HL-60 (cell line): ENCODE data around the gene R3HDM1.
"Not testable (repeated sequence)": the region's sequence is repeated elsewhere in the genome, so short reads cannot be mapped to it uniquely, and the experiment has no call there.

ENCODE experiments used
- CTCF ChIP-seq: IDR thresholded peaks from one replicate; pipeline ENCODE4 v1.5.1; 2011; ENCODE audit warnings: low read length, control low read depth, inconsistent platforms; ENCODE audit not compliant: insufficient read depth
- GABPA ChIP-seq: IDR thresholded peaks from 2 replicates; pipeline ENCODE4 v1.6.1; 2012; ENCODE audit warnings: low read depth
- POLR2AphosphoS5 ChIP-seq: IDR thresholded peaks from 2 replicates; pipeline ENCODE4 v1.6.1; 2012; ENCODE audit warnings: low read depth
- REST ChIP-seq: IDR thresholded peaks from 2 replicates; pipeline ENCODE4 v1.6.1; 2012; ENCODE audit warnings: low read depth; ENCODE audit not compliant: insufficient replicate concordance

- not testable (repeated sequence) for TF ChIP-seq POLR2AphosphoS5, CTCF, GABPA, REST
Observed at GRCh38 chr2:135498588-135498987, 32.7 kb upstream of the R3HDM1 start.
